Panc1 (cell line): ENCODE measurements around the gene BCL2L1. TPM values are rescaled to one million over a fixed set of nuclear protein-coding genes. Genes with fewer than 3 reads are reported as not detected.
"Not testable (repeated sequence)": the region's sequence is repeated elsewhere in the genome, so short reads cannot be mapped to it uniquely, and the experiment has no call there.

Experiments
- ATAC-seq: fragments of 200-7000 bp; cut with Tn5 transposase; 2 replicates; pipeline ENCODE4 v1.9.1; 2020; ENCODE audit warnings: mild to moderate bottlenecking, moderate library complexity
- BruUV-seq: library from RNA; stranded (reverse); fragments of 400-500 nt; replicated peaks from 2 replicates; lab custom pipeline; 2021; lab: Mats Ljungman, UMichigan
- CTCF ChIA-PET: fragments of 300-600 bp; sonication (Branson Sonifier 250); formaldehyde crosslinking; loops from one replicate; lab custom pipeline; 2022; ENCODE audit warnings: antibody characterized with exemption; lab: Charles Lee
- POLR2A ChIA-PET: fragments of 300-600 bp; sonication (Branson Sonifier 250); formaldehyde crosslinking; loops from one replicate; lab custom pipeline; 2022; ENCODE audit warnings: antibody characterized with exemption; lab: Charles Lee
- DNase-seq: peaks from one replicate; pipeline ENCODE4 v3.0.0-alpha.2; 2010; ENCODE audit warnings: low read depth, low spot score
- H3K27ac ChIP-seq: 2 replicates; pipeline ENCODE4 v1.5.1; 2011; ENCODE audit warnings: mild to moderate bottlenecking, low read length, inconsistent platforms
- H3K27me3 ChIP-seq: fragments of 200-500 bp; sonication (Bioruptor generic); 2 replicates; pipeline ENCODE4 v1.6.0; 2014; ENCODE audit warnings: low read length, inconsistent platforms; ENCODE audit not compliant: control insufficient read depth, insufficient read depth
- H3K36me3 ChIP-seq: fragments of 200-500 bp; sonication (Bioruptor generic); 2 replicates; pipeline ENCODE4 v1.5.1; 2014; ENCODE audit warnings: inconsistent platforms, mild to moderate bottlenecking, low read length, moderate library complexity; ENCODE audit not compliant: control insufficient read depth, insufficient read depth
- H3K4me1 ChIP-seq: 2 replicates; pipeline ENCODE4 v1.5.1; 2011; ENCODE audit warnings: inconsistent platforms, mild to moderate bottlenecking, low read length, moderate library complexity; ENCODE audit not compliant: control insufficient read depth, insufficient read depth
- H3K4me3 ChIP-seq, 2 experiments: 2 replicates each; pipeline ENCODE4 v1.5.1; 2011 to 2012; ENCODE audit warnings: low read depth in 2 of 2, low read length in 2 of 2, mild to moderate bottlenecking in 2 of 2, inconsistent platforms in 1 of 2, moderate library complexity in 1 of 2
- H3K9me3 ChIP-seq: fragments of 200-500 bp; sonication (Bioruptor generic); 2 replicates; pipeline ENCODE4 v1.5.1; 2014; ENCODE audit warnings: low read depth, mild to moderate bottlenecking, inconsistent platforms, low read length, moderate library complexity; ENCODE audit not compliant: control insufficient read depth, insufficient read depth
- POLR2AphosphoS5 ChIP-seq: IDR thresholded peaks from 2 replicates; pipeline ENCODE4 v1.6.1; 2012; ENCODE audit warnings: mild to moderate bottlenecking, low read depth, low read length, moderate library complexity
- SIN3A ChIP-seq: IDR thresholded peaks from 2 replicates; pipeline ENCODE4 v1.6.1; 2012; ENCODE audit warnings: low read depth, mild to moderate bottlenecking, low read length, moderate library complexity, borderline replicate concordance; ENCODE audit not compliant: insufficient read depth
- TCF7L2 ChIP-seq: IDR thresholded peaks from 2 replicates; pipeline ENCODE4 v1.6.1; 2011; ENCODE audit warnings: mild to moderate bottlenecking, low read depth, low read length, inconsistent platforms
- in situ Hi-C: cut with HindIII; loops from 2 replicates; pipeline ENCODE4 v1.10.0; 2016; ENCODE audit warnings: low sequenced_read_pairs, low pct_unique_long_range_greater_than_20kb
- intact Hi-C: fragments of 100-400 bp; cut with micrococcal nuclease; formaldehyde crosslinking; loops from one replicate; pipeline ENCODE4 v1.10.0; 2022; ENCODE audit not compliant: unreplicated experiment
- total RNA-seq: library from RNA; stranded (reverse); gene quantifications from one replicate; pipeline ENCODE4 v1.2.1, GENCODE V29; 2021; ENCODE audit not compliant: unreplicated experiment
- TF ChIP-seq, protein P1 (sequence below), 2 experiments: IDR thresholded peaks; 2 replicates each; pipeline ENCODE4 v1.6.1; 2011 to 2012; ENCODE audit warnings: low read depth in 2 of 2, control low read depth in 1 of 2, low read length in 1 of 2, mild to moderate bottlenecking in 1 of 2, moderate library complexity in 1 of 2; ENCODE audit not compliant: insufficient read depth in 1 of 2
- TF ChIP-seq, protein P2 (sequence below): fragments of 450-650 bp; IDR thresholded peaks from 2 replicates; pipeline ENCODE4 v1.5.1; 2017; ENCODE audit warnings: mild to moderate bottlenecking

The BCL2L1 gene
- total RNA-seq, 1 experiment from 2014 or later, result 150 TPM

DNA sequence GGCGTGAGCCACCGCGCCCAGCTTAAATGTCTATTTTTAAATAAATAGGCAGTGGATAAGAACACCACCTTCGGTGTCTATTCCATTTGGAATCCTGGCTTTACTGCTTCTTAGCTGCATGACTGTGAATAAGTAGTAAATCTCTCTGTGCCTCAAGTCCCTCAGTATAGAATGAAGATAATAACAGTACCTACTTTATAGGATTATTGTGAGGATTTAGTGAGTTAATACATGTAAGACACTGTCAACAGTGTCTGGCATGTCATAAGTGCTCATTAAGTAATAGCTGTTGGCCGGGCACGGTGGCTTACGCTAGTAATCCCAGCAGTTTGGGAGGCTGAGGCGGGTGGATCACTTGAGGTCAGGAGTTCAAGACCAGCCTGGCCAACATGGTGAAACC is 26.6 kb upstream of the BCL2L1 start:
- in situ Hi-C loops (loop anchor here (10.0 kb wide), 1 partner anchor 336 kb away; no protein-coding TSS in a partner anchor), intact Hi-C loops (no loop called here)
- H3K9me3 ChIP-seq, result no peaks in the 10 kb centered on the region
- DNase-seq, result no peak
- no peaks in the 10 kb centered on the region for H3K27me3 ChIP-seq
- H3K36me3 ChIP-seq, result peaks cover 16% of the 10 kb centered on the region
- no peak overlapping the region for H3K4me3 ChIP-seq
- peaks cover 10% of the 10 kb centered on the region for H3K4me1 ChIP-seq
- TF ChIP-seq, protein P1, sequence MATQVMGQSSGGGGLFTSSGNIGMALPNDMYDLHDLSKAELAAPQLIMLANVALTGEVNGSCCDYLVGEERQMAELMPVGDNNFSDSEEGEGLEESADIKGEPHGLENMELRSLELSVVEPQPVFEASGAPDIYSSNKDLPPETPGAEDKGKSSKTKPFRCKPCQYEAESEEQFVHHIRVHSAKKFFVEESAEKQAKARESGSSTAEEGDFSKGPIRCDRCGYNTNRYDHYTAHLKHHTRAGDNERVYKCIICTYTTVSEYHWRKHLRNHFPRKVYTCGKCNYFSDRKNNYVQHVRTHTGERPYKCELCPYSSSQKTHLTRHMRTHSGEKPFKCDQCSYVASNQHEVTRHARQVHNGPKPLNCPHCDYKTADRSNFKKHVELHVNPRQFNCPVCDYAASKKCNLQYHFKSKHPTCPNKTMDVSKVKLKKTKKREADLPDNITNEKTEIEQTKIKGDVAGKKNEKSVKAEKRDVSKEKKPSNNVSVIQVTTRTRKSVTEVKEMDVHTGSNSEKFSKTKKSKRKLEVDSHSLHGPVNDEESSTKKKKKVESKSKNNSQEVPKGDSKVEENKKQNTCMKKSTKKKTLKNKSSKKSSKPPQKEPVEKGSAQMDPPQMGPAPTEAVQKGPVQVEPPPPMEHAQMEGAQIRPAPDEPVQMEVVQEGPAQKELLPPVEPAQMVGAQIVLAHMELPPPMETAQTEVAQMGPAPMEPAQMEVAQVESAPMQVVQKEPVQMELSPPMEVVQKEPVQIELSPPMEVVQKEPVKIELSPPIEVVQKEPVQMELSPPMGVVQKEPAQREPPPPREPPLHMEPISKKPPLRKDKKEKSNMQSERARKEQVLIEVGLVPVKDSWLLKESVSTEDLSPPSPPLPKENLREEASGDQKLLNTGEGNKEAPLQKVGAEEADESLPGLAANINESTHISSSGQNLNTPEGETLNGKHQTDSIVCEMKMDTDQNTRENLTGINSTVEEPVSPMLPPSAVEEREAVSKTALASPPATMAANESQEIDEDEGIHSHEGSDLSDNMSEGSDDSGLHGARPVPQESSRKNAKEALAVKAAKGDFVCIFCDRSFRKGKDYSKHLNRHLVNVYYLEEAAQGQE (IDR thresholded peaks at IDR 0.05; ENCODE audit: insufficient read depth in 1 of 2, low read depth in 2 of 2, low read length in 1 of 2), result no peak
- no peak for TF ChIP-seq POLR2AphosphoS5
- TF ChIP-seq SIN3A, result no peak
- TF ChIP-seq TCF7L2, result no peak
- TF ChIP-seq, protein P2, sequence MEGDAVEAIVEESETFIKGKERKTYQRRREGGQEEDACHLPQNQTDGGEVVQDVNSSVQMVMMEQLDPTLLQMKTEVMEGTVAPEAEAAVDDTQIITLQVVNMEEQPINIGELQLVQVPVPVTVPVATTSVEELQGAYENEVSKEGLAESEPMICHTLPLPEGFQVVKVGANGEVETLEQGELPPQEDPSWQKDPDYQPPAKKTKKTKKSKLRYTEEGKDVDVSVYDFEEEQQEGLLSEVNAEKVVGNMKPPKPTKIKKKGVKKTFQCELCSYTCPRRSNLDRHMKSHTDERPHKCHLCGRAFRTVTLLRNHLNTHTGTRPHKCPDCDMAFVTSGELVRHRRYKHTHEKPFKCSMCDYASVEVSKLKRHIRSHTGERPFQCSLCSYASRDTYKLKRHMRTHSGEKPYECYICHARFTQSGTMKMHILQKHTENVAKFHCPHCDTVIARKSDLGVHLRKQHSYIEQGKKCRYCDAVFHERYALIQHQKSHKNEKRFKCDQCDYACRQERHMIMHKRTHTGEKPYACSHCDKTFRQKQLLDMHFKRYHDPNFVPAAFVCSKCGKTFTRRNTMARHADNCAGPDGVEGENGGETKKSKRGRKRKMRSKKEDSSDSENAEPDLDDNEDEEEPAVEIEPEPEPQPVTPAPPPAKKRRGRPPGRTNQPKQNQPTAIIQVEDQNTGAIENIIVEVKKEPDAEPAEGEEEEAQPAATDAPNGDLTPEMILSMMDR, result no peak
- ATAC-seq, result no peak
- ChIA-PET POLR2A (interaction anchor here (0.6 to 0.7 kb wide), 3 partner anchors 170 to 937 kb away, joined by 3 to 10 read pairs (median 4); no protein-coding TSS in a partner anchor), CTCF (interaction anchor here (0.7 kb wide), 1 partner anchor 47 kb away, joined by 5 read pairs; no protein-coding TSS in a partner anchor)
- BruUV-seq, result no TSS peak
- H3K27ac ChIP-seq, result no peak overlapping the region

DNA sequence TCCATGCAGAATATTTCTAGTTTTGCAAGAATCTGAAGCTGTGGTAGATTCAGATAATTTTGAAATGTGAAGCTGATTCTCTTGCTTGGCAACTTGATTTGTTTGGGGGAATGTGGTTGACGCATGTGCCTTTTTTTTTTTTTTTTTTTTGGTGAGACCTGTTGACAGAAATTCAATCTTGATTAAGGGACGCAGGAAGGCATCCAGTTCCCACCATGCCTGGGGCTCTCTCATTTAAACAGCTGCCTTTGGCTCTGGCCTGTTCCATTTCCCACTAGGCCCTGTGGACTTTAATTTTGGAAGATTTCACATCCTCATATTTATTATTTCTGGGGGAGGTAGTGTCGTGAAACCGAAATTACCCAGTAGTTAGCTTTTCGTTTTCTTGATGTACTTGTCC is 25.0 kb upstream of the BCL2L1 start:
- TF ChIP-seq, protein P2, result no peak
- TF ChIP-seq SIN3A, result no peak
- Histone ChIP-seq H3K9me3 (no peaks in the 10 kb centered on the region), H3K27ac (no peak overlapping the region), H3K27me3 (no peaks in the 10 kb centered on the region), H3K4me1 (peaks cover 10% of the 10 kb centered on the region), H3K36me3 (peaks cover 21% of the 10 kb centered on the region), H3K4me3 (no peak overlapping the region)
- intact Hi-C loops, result no loop called here
- CTCF ChIA-PET, result interaction anchor here (0.7 kb wide), 2 partner anchors 20 to 257 kb away, joined by 5 to 10 read pairs; no protein-coding TSS in a partner anchor
- BruUV-seq, result no TSS peak
- DNase-seq (no peak), ATAC-seq (no peak)
- POLR2A ChIA-PET, result interaction anchor here (0.7 kb wide), 1 partner anchor 38 kb away, joined by 16 read pairs; no protein-coding TSS in a partner anchor
- in situ Hi-C loops, result loop anchor here (10.0 kb wide), 1 partner anchor 337 kb away; no protein-coding TSS in a partner anchor

DNA sequence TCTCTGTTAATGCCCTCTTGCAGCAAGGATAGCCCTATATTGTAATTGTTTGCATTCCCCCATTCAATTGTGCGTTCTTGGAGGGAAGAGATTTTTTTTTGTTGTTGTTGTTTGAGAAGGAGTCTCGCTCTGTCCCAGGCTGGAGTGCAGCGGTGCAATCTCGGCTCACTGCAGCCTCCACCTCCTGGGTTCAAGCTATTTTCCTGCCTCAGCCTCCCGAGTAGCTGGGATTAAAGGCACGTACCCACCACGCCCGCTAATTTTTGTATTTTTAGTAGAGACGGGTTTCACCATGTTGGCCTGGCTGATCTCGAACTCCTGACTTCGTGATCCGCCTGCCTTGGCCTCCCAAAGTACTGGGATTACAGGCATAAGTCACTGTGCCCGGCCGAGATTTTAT is 24.4 kb upstream of the BCL2L1 start:
- H3K9me3 ChIP-seq, ATAC-seq, CTCF ChIA-PET, H3K27ac ChIP-seq, DNase-seq, H3K27me3 ChIP-seq, intact Hi-C loops, BruUV-seq, H3K4me3 ChIP-seq: not testable (repeated sequence)
- Histone ChIP-seq H3K36me3 (peaks cover 22% of the 10 kb centered on the region), H3K4me1 (peaks cover 14% of the 10 kb centered on the region)
- POLR2A ChIA-PET, result interaction anchor here (0.7 kb wide), 1 partner anchor 39 kb away, joined by 16 read pairs; no protein-coding TSS in a partner anchor
- in situ Hi-C loops, result loop anchor here (10.0 kb wide), 1 partner anchor 338 kb away; no protein-coding TSS in a partner anchor
